ENCODE measurements around the gene GNAI2. TPM values are rescaled to one million over a fixed set of nuclear protein-coding genes. Genes with fewer than 3 reads are reported as not detected.

Gene GNAI2
- total RNA-seq, 1 experiment from 2014 or later = 185 TPM

GRCh38 chr3:50226888-50227389 lies 9.1 kb upstream of the GNAI2 start:
- peak overlapping the region; percentile 92; the same call in 1 of the 2 replicates for H3K27ac Mint-ChIP-seq
- H3K36me3 Mint-ChIP-seq = no peaks in the 10 kb centered on the region
- CTCF ChIA-PET = interaction anchor here (0.6 to 17.1 kb wide), 35 partner anchors 9 to 534 kb away, joined by 3 to 604 read pairs (median 6); partner anchors contain the start of genes GNAI2, GNAT1, HYAL1 and SLC38A3
- POLR2A ChIA-PET = interaction anchor here (0.9 to 3.1 kb wide), 5 partner anchors 9 to 38 kb away, joined by 3 to 22 read pairs (median 10); partner anchors contain the start of gene GNAI2
- H3K4me3 Mint-ChIP-seq = peak overlapping the region; percentile 96
- H3K9me3 Mint-ChIP-seq = no peaks in the 10 kb centered on the region
- DNase-seq (ENCODE audit: low spot score) (peak; percentile 28), ATAC-seq (peak; percentile 1)
- H3K27me3 Mint-ChIP-seq (ENCODE audit: low read depth) = peaks cover 4% of the 10 kb centered on the region
- H3K4me1 Mint-ChIP-seq = peaks cover 24% of the 10 kb centered on the region
- TF ChIP-seq E2F1 (CRISPR knock-in tag; IDR thresholded peaks at IDR 0.05) = no peak
- TF ChIP-seq ZNF396 (CRISPR knock-in tag; IDR thresholded peaks at IDR 0.05; ENCODE audit: borderline replicate concordance) = no peak
- TF ChIP-seq CBFB (CRISPR knock-in tag; IDR thresholded peaks at IDR 0.05; ENCODE audit: low read depth) = peak; percentile 53; the same call in 1 of the 2 replicates
- no peak for TF ChIP-seq FOXK1 (CRISPR knock-in tag; IDR thresholded peaks at IDR 0.05)
- no peak for TF ChIP-seq KAT7 (CRISPR knock-in tag; IDR thresholded peaks at IDR 0.05; ENCODE audit: borderline replicate concordance)
- no peak for TF ChIP-seq ATF1 (CRISPR knock-in tag; IDR thresholded peaks at IDR 0.05)
- TF ChIP-seq FOXP1 (CRISPR knock-in tag; IDR thresholded peaks at IDR 0.05; ENCODE audit: borderline replicate concordance) = 0 out of 2 replicates have a peak, but pooled peaks have one; percentile 10
- TF ChIP-seq ATF3 (CRISPR knock-in tag; conservative IDR thresholded peaks at IDR 0.05) = no peak
- TF ChIP-seq ZNF121 (CRISPR knock-in tag; IDR thresholded peaks at IDR 0.05) = no peak
- peak; percentile 40; the same call in 1 of the 2 replicates for TF ChIP-seq MAX (CRISPR knock-in tag; IDR thresholded peaks at IDR 0.05)
- no peak for TF ChIP-seq NR1H2 (CRISPR knock-in tag; IDR thresholded peaks at IDR 0.05)
- TF ChIP-seq GRHL2 (CRISPR knock-in tag; IDR thresholded peaks at IDR 0.05; ENCODE audit: insufficient replicate concordance, severe bottlenecking) = no peak
- TF ChIP-seq PRDM15 (CRISPR knock-in tag; IDR thresholded peaks at IDR 0.05) = no peak
- TF ChIP-seq SMAD3 (CRISPR knock-in tag; IDR thresholded peaks at IDR 0.05; ENCODE audit: borderline replicate concordance) = no peak
- no peak for TF ChIP-seq ELF4 (CRISPR knock-in tag; IDR thresholded peaks at IDR 0.05; ENCODE audit: low read depth)
- TF ChIP-seq ZNF281 (CRISPR knock-in tag; IDR thresholded peaks at IDR 0.05) = no peak; the same call in 1 of the 2 replicates
- no peak for TF ChIP-seq ZNF317 (CRISPR knock-in tag; IDR thresholded peaks at IDR 0.05; ENCODE audit: borderline replicate concordance, low read depth)
- TF ChIP-seq ARID4B (CRISPR knock-in tag; IDR thresholded peaks at IDR 0.05; ENCODE audit: borderline replicate concordance) = peak; percentile 36; the same call in 1 of the 2 replicates
- no peak for TF ChIP-seq MYBL2 (CRISPR knock-in tag; IDR thresholded peaks at IDR 0.05)
- TF ChIP-seq ZBTB21 (CRISPR knock-in tag; IDR thresholded peaks at IDR 0.05; ENCODE audit: borderline replicate concordance) = peak; percentile 65; the same call in 1 of the 2 replicates
- no peak for TF ChIP-seq CREB1 (CRISPR knock-in tag; IDR thresholded peaks at IDR 0.05)

Measured in WTC11 (cell line).